Epithelial cell of esophagus (primary cell): ENCODE results near the gene PPARG.
"Not testable (repeated sequence)": the region's sequence is repeated elsewhere in the genome, so short reads cannot be mapped to it uniquely, and the experiment has no call there.

Source experiments
- DNase-seq: peaks from one replicate; pipeline ENCODE4 v3.0.0; 2010; ENCODE audit warnings: low read depth
- H3K4me3 ChIP-seq: 2 replicates; pipeline ENCODE4 v1.5.1; 2011; ENCODE audit warnings: mild to moderate bottlenecking, low read length, control low read depth
- TF ChIP-seq, protein P1 (sequence below): IDR thresholded peaks from 2 replicates; pipeline ENCODE4 v1.5.1; 2011; ENCODE audit warnings: low read depth, mild to moderate bottlenecking, low read length, control low read depth, inconsistent platforms; ENCODE audit not compliant: insufficient read depth; ENCODE audit errors: missing control alignments

Gene PPARG

DNA sequence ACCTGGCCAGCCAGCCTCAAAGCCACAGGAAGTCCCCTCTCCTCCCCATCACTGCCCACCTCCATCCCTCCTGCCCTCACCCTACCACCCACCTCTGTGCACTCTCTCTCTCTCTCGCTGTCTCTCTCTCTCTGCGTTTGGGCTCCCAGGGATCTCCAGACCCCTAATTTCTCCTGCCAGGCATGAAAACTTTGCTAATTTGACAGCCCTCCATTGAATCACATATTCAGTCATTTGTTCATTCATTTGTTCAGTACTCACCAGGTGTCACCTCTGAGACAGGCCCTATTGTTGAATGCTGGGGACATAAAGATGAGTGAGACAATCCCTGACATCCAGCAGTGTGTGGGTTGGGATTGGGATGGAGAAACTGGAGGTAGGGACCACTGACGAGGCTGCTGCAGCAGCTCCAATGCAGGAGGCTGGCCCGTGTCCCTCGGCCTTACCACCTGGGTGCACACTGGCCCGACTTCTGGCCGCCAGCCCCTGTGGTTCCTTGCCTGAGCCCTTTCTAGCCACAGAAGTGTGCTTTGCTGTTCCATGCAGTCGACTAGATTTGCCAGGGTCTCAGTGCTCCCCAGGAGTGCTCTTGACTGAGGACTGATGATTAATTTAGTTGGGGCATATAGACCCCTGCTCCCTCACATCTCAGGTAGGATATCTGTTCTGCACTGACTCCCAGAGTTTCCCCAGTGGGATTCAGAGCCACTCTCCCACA lies 156.8 kb downstream of the PPARG start:
- TF ChIP-seq, protein P1, sequence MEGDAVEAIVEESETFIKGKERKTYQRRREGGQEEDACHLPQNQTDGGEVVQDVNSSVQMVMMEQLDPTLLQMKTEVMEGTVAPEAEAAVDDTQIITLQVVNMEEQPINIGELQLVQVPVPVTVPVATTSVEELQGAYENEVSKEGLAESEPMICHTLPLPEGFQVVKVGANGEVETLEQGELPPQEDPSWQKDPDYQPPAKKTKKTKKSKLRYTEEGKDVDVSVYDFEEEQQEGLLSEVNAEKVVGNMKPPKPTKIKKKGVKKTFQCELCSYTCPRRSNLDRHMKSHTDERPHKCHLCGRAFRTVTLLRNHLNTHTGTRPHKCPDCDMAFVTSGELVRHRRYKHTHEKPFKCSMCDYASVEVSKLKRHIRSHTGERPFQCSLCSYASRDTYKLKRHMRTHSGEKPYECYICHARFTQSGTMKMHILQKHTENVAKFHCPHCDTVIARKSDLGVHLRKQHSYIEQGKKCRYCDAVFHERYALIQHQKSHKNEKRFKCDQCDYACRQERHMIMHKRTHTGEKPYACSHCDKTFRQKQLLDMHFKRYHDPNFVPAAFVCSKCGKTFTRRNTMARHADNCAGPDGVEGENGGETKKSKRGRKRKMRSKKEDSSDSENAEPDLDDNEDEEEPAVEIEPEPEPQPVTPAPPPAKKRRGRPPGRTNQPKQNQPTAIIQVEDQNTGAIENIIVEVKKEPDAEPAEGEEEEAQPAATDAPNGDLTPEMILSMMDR: no peak
- no peak for DNase-seq

DNA sequence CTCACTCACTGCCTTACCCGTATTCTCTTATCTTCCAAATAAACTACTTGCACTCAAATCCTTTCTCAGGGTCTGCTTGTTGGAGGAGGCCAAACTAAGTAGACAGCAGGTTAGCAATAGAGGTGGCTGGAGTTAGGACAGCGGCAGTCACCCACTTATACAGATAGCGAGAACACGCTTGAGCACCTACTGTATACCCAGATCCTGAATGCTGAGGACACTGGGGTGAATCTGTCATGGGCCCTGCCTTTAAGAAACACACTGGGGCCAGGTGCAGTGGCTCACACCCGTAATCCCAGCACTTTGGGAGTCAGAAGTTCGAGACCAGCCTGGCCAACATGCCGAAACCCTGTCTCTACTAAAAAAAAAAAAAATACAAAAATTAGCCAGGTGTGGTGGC lies 157.4 kb downstream of the PPARG start:
- TF ChIP-seq, protein P1: no peak
- no peak for DNase-seq
- H3K4me3 ChIP-seq: no peak overlapping the region

More for the DNA sequence above, 156.8 kb downstream of the PPARG start:
- H3K4me3 ChIP-seq: no peak overlapping the region

DNA sequence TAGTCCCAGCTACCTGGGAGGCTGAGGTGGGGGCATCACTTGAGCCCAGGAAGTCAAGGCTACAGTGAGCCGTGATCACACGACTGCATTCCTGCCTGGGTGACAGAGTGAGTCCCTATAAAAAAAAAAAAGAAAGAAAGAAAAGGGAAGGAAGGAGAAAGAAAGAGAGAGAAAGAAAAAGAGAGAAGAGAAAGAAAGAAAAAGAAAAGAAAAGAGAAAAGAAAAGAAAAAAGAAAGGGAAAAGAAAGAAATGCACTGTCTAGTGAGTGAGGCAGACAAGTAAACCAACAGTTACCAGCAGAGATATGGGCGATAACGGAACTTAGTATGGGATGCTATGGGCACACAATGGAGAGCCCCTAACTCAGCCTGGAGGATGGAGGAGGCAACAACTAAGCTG lies 158.2 kb downstream of the PPARG start:
- no peak for DNase-seq
- H3K4me3 ChIP-seq: no peak overlapping the region
- TF ChIP-seq, protein P1: no peak

DNA sequence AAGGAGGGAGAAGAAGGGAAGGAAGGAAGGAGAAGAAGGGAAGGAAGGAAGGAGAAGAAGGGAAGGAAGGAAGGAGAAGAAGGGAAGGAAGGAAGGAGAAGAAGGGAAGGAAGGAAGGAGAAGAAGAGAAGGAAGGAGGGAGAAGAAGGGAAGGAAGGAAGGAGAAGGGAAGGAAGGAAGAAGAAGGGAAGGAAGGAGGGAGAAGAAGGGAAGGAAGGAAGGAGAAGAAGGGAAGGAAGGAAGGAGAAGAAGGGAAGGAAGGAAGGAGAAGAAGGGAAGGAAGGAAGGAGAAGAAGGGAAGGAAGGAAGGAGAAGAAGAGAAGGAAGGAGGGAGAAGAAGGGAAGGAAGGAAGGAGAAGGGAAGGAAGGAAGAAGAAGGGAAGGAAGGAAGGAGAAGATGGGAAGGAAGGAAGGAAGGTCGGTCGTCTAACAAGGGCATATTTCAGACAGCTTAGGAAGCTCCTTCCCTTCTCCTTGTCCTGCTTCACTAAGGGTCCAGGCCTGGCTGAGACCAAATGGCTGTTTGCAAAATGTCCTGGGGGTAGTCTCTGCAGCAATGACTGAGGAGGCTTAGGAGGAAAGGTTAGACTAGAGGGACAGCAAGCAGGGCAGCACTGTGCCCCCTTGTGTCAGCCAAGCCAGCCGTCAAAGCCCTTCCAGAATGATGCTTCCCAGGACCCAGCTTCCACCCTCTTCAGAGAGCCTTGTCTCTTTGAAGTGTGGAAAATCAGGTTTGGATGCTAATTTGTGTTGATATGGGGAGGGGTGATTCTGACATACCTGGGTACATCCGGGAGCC lies 159.7 kb downstream of the PPARG start:
- DNase-seq, H3K4me3 ChIP-seq: not testable (repeated sequence)

DNA sequence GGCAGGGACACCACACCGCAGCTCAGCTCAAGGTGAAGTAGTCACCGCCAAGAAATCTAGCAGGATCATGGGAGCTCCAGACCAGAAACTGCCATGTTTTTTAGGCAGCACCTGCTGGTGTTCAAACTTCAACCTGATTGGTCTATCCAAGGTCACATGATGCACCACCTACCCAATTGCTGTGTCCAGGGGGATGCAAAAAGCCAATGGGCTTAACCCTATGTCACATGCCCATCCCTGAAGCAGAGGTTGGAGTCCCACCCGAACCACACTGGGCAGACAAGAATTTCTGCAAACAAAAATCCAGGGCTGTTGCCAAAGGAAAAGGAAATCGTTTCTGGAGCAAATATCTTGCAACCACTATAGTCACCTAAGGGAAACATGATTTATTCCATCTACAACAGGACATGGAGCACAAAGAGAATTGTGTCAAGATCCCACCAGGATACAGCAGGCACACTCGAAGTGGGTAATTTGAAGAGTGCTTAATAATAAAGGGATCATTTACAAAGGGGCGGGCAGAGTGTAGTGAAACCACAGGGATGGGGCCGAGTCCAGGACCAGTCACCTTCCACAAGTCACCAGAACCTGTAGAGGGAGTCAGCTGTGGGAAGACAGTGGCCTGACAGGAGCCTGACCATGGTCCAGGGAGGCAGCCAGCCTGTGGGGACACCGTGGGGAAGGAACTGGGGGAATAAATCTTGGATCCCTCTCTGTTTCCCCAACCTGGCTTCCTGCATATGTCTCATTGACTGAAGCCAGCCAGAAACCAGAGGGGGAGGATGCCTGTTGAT lies 161.2 kb downstream of the PPARG start:
- DNase-seq: no peak
- H3K4me3 ChIP-seq: no peak overlapping the region
- TF ChIP-seq, protein P1: no peak

DNA sequence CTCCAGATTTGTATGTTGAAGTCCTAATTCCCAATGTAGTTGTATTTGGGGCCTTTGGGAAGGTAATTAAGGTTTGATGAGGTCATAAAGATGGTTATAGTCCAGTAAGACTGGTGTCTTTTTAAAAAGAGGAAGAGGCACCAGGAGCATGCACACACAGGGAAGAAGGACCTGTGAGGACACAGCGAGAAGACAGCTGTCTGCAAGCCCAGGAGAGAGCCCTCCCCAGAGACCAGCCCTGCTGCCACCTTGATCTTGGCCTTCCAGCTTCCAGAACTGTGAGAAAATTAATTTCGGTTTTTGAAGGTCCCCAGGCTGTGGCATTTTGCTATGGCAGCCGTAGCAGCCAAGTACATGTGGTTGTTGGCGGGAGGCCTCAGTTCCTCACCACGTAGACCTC lies 162.6 kb downstream of the PPARG start:
- TF ChIP-seq, protein P1: no peak
- no peak overlapping the region for H3K4me3 ChIP-seq
- no peak for DNase-seq

DNA sequence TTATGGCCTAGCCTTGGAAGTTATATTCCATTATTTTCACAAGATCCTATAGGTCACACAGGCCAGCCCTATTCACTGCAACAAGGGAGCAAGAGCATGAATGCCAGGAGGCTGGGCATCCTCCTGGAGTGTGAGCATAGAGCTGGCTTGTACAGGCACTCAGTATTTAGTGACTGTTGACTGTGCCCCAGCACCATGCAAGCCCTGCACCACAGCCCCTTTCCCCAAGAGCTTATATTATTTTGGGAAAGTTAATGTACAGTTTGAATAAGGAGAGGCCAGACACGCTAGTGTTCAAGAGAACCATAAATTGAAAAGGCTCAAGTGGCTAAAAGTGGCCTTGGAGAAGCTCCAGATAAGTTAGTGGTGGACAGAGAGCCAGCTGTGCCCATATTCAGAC lies 163.1 kb downstream of the PPARG start:
- H3K4me3 ChIP-seq: no peak overlapping the region
- DNase-seq: no peak
- TF ChIP-seq, protein P1: no peak
